Left cardiac atrium (tissue), 4 donors: Measurements from ENCODE around the gene LRP2. TPM values are rescaled to one million over a fixed set of nuclear protein-coding genes. Genes with fewer than 3 reads are reported as not detected.
"Not testable (repeated sequence)": the region's sequence is repeated elsewhere in the genome, so short reads cannot be mapped to it uniquely, and the experiment has no call there.

ENCODE experiments used
- ATAC-seq, 2 donors: fragments of 200-7000 bp; cut with Tn5 transposase; one replicate each; pipeline ENCODE4 v1.9.1; 2020; ENCODE audit warnings: mild to moderate bottlenecking in 2 of 2, moderate library complexity in 2 of 2
- DNase-seq: peaks from one replicate; pipeline ENCODE4 v3.0.0-alpha.2; 2020
- intact Hi-C, 2 donors: fragments of 100-400 bp; cut with DNase I; formaldehyde crosslinking; loops; one replicate each; pipeline versions ENCODE4 v1.14.1 to v1.15.1; 2022 to 2023
- total RNA-seq, 2 donors: library from RNA; stranded (reverse); fragmentation: NEBNext Ultra II Directional; extraction: Animal tissue kit (Norgen Biotek cat#: 25700); gene quantifications; one replicate each; pipeline ENCODE4 v1.2.1, GENCODE V29; 2021
- donor health status: DM: no; HTN: yes; CAD: no.
- donor health status: DM: no; HTN: yes; CAD: no; lungs with severe emphysema.
- donor health status: DM: yes; HTN: yes; CAD: no.
- donor health status: Dilated cardiomyopathy.

The LRP2 gene
- total RNA-seq, 2 donors from 2014 or later: 1.8 to 2.9 TPM

- ATAC-seq, DNase-seq, intact Hi-C loops: not testable (repeated sequence)
Observed at GRCh38 chr2:169308349-169308748, 54.0 kb downstream of the LRP2 start.

DNA sequence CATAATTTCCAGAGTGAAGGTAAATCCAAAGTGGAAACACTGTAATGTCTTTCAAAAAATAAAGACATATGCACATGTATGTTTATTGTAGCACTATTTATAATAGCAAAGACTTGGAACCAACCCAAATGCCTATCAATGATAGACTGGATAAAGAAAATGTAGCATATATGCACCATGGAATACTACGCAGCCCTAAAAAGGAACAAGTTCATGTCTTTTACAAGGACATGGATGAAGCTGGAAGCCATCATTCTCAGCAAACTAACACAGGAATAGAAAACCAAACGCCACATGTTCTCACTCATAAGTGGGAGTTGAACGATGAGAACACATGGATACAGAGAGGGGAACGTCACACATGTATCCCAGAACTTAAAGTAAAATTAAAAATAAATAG is 57.6 kb downstream of the LRP2 start:
- DNase-seq, intact Hi-C loops, ATAC-seq: not testable (repeated sequence)

- ATAC-seq: no peak
- DNase-seq: no peak
- intact Hi-C loops: no loop called here
Observed at GRCh38 chr2:169303579-169304305, 58.6 kb downstream of the LRP2 start.

GRCh38 chr2:169302364-169302763 is 60.0 kb downstream of the LRP2 start:
- no peak for ATAC-seq
- intact Hi-C loops: no loop called here
- DNase-seq: no peak

DNA sequence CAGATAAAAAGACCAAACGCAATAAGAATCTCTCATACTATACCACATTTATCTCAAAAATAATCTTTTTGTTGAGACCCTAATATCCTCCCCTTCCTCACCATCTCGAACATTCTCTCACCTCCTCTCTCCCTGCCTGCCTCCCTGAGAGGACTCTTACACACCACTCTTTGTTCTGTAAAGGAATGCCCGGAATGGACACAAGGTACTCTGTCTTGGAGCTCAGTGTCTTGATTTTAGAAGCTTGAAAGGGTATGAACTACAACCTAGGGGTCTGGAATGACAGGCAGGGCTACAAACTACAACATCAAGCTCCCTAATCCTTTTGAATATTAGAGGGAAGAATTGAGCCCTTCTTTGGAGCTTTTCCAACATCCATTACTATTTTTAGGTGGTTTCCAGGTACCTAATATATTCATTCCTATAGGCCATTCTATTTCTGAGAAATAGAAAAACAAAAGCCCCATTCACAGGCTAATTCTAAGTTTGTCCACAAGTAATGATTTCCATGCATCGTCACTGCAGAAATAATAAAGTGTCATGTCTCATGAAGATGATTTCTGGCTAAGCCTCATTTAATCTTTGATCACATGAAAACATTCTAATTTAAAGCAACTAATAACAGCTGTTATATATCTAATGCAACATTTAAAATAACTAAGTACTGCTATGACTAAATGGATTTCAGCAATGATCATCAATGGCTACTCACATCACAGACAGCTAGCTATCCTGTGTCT is 60.6 kb downstream of the LRP2 start:
- DNase-seq (no peak), ATAC-seq (no peak)
- intact Hi-C loops: no loop called here

DNA sequence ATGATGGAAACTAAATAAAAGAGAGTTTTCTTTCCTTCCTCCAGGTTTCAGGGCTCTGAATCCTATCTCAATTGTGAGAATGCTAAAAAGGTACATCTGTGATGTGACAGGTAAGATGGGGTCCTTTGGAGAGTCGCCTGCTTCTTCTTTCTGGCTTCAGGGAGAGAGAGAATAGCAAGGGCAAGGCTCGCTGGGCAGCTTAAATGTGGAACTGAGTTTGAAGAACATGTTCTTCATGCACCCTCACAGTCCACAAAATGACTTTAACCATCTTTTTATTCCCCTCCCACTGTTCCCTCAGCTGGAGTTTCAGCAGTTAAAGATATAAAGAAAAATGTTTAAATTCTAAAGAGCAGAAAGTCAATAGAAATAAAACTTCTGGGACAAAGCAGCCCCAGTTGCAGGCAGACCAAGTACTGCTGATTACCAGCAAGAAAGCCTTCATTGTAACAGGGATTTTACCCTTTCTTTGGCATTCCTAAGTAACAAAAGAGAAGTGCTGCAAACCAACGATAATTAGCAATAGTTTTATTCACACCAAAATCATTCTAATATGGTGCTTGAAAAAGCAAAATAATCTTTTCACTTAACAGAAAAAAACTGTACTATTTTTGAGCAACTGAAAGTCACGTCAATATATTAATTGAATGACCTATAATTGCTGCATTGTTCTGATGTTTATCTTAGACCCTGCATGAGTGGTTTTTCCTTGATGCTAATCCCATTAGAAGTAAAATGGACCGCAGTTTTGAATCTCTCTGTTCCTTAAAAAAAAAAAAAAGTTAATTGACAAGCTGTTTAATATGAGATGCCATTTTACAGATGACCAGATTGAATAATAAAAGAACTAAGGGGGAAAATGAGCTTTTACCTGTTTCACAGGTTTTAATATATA is 61.5 kb downstream of the LRP2 start:
- ATAC-seq: no peak
- intact Hi-C loops: no loop called here

GRCh38 chr2:169298007-169298406 is 64.3 kb downstream of the LRP2 start:
- no peak for ATAC-seq
- intact Hi-C loops: no loop called here
- no peak for DNase-seq

More for the DNA sequence above, 61.5 kb downstream of the LRP2 start:
- DNase-seq: no peak

GRCh38 chr2:169294001-169294675 is 68.2 kb downstream of the LRP2 start:
- ATAC-seq (no peak), DNase-seq (no peak)

DNA sequence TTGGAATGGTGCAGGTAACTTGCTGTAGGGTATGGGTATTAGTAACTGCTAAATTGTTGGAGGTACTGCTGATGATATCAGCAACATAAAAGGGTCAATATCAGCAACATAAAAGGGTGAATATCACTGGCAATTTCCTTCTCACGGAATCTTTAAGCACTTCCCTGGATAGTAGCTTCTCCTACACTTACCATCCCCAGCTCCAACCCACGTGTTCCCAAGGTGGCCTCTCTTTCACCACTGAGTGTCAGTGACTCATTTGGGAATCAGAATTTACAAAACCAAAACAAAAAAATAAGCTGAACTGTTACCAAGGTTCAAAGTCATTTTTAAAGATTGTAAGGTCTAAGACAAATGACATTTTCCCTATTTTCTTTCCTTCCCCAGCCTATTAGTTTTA is 70.8 kb downstream of the LRP2 start:
- no peak for ATAC-seq
- intact Hi-C loops: no loop called here
- DNase-seq: no peak

More at GRCh38 chr2:169294001-169294675, 68.2 kb downstream of the LRP2 start:
- intact Hi-C loops: no loop called here

- ATAC-seq (no peak), DNase-seq (no peak)
- intact Hi-C loops: no loop called here
Observed at GRCh38 chr2:169290433-169290832, 71.9 kb downstream of the LRP2 start.

DNA sequence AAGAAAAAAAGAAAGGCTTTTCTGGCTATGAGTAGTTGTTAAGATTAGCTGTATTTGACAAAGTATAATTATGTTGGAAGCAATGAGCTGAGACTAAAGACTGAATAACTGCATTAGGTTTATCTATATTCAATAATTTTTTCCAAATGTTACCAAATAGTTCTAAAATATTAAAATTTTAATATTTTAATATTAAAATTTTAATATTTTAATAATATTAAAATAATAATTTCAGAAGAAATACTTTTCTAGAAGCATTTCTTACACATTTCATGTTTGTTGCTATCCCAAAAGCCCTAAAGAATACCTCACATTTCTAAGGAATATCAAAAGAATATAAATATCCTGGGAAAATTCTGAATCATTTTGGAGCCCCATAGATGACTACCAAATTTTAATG is 74.7 kb downstream of the LRP2 start:
- intact Hi-C loops: no loop called here
- no peak for DNase-seq
- ATAC-seq: no peak

DNA sequence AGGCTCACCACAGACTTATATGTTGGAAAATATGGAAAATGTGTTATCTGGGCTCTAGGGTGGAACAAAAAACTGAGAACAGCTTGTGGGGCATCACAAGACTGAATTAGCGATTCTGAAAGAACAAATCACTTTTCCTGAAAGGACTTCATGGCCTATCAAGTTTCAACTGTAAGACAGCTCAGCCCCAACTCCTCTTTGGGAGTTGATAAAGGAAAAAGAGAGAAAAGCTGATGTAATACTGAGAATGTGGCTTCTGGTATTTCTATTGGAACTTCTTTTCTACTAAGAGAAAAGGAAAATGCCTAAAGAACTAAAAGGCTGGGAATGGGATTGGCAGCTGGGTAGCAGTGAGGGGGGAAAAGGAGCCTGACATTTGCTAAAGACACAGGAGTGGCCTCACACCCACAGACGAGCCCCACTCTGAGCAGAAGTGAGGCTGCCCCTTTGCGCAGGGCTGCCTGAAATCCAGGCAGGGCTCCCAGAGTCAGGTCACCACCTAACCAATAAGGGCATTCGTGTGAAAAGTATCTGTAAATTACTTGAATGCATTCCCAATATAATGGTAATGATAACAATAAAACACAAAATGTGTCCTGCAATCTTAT is 75.6 kb downstream of the LRP2 start:
- DNase-seq (no peak), ATAC-seq (no peak)
- intact Hi-C loops: no loop called here

DNA sequence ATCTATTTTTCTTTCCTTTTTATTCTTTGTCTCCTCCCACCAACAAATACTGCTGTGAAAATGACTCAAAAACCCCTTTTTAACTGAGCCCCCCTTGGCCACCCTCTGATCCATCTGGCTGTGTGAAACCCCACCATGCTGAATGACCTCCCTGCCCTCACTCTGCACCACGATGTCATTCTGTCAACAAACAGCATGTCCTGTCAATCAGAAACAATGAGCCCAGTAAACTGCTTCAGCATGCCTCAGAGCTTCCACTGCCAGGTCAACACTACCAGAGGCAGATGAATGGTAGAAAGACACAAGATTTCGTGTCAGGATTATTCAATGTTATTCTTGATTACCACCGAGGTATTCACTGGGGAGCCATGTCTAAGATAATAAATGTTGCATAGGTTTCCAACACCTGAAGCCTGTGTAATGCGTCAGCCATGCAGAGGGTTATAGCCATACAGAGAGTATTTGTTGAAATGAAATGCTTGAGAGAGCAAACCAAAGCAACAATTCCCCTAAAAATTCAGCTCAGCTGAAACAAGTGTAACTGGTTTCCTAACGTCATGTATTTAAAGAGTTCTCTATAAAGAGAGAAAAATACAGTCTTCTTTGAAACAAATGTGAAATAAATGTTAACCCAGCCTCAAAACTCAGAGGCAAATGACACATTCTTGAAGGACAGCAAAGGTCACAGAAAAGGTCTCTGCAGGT is 76.7 kb downstream of the LRP2 start:
- intact Hi-C loops: no loop called here
- no peak for ATAC-seq

GRCh38 chr2:169280502-169280901 is 81.8 kb downstream of the LRP2 start:
- DNase-seq (no peak), ATAC-seq (no peak)
- intact Hi-C loops: no loop called here

More for the DNA sequence above, 76.7 kb downstream of the LRP2 start:
- no peak for DNase-seq

- ATAC-seq (no peak), DNase-seq (no peak)
- intact Hi-C loops: no loop called here
Observed at GRCh38 chr2:169275696-169276444, 86.5 kb downstream of the LRP2 start.

- ATAC-seq (no peak), DNase-seq (no peak)
- intact Hi-C loops: no loop called here
Observed at GRCh38 chr2:169272010-169272409, 90.3 kb downstream of the LRP2 start.

GRCh38 chr2:169270574-169270973 is 91.8 kb downstream of the LRP2 start:
- intact Hi-C loops, DNase-seq, ATAC-seq: not testable (repeated sequence)
